ES-I3 (cell line): ENCODE results near the gene MID1IP1.

Source experiments
- H3K36me3 ChIP-seq: 2 replicates; pipeline ENCODE4 v1.6.1; 2013; ENCODE audit warnings: mild to moderate bottlenecking, low read length, control low read depth, moderate library complexity; ENCODE audit not compliant: insufficient read depth
- H3K4me1 ChIP-seq: 2 replicates; pipeline ENCODE4 v1.6.1; 2013; ENCODE audit warnings: mild to moderate bottlenecking, control low read depth, low read length; ENCODE audit not compliant: insufficient read depth
- H3K9ac ChIP-seq: 2 replicates; pipeline ENCODE4 v1.6.1; 2013; ENCODE audit warnings: low read depth, mild to moderate bottlenecking, low read length, moderate library complexity
- H3K9me3 ChIP-seq: 2 replicates; pipeline ENCODE4 v1.6.1; 2013; ENCODE audit warnings: mild to moderate bottlenecking, low read length, moderate library complexity; ENCODE audit not compliant: control insufficient read depth, insufficient read depth

Gene MID1IP1, protein sequence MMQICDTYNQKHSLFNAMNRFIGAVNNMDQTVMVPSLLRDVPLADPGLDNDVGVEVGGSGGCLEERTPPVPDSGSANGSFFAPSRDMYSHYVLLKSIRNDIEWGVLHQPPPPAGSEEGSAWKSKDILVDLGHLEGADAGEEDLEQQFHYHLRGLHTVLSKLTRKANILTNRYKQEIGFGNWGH

DNA sequence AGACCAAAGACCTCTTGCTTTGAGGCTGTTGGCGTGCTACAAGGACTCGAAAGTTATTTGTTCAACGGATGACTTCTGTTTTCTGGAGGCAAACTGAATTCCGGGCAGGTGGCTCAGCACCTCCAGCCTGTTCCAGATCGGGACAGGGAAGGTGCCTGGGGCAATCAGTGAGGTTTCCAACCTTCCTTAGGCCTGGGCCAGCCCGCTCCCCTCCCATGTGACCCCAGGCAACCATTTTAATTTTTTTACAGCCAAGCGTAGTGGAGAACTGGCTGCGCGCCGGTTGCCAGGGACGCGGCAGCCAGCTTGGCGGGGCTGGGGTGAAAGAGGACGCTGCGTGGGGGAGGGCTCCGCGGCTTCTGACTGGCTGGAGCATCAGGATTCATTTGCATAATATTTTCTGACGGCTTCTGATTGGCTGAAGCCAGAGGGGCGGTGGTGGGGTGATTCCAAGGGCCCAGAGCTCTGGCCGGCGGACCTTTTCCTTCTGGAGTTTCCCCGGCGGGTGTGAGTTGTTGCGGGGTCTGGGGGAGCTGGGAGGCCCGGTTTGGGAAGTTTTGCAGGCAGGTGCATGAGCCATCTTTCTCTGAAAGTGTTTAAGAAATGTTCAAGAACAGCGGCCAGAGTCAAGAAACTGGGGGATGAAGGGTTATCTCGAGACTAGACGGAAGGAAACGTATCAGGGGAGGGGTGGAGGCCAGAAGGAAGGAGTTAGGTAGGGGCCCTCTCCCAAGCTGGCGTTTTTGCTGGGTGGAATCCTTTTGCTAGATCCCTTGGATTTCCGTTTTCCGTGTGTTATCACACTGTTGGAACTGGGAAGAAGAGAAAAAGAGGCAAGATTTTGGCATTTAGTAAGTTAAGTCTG, at the start of gene MID1IP1:
Gene MID1IP1 (plus strand): TSS at position 479 of the 865 bp plus-strand sequence. CDS start 3,488 bp downstream, outside the sequence.
- Histone ChIP-seq H3K4me1 (no peaks in the 10 kb centered on the region; the same call in 1 of the 2 replicates), H3K36me3 (peaks cover 4% of the 10 kb centered on the region; the same call in 1 of the 2 replicates), H3K9ac (peak within 1 kb of the TSS; percentile 90), H3K9me3 (no peaks in the 10 kb centered on the region)

DNA sequence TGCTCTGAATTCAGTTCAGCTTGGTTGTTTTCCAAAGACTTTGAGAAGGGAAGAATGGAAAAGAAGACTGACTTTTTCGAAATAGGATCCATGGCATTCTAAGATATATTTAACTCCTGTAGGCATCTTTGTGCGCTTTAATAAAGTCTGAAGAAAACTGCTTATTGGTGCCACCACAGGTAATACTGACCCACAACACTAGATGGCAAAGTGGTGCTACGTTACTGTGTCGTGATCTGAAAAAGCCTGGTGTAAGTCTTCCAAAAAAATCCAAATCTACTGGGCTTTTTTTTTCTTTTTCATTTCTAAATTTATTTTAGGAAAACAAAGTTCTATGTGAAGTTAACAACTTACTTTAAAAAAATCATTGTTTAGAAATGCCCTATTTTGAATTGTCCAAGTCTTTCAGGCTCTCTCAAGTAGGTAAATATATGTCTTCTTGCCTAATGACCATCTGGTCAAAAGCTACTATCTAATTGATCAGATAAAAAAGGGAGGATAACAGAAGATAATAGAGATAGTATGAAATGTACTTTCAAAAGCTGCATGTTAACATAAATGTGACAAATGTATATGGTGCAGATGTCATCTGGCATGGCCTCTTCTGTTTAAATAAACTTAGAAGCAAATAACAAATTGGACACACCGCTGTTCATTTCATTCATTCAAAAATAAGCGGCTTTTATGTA, 47.0 kb upstream of the MID1IP1 start:
- Histone ChIP-seq H3K4me1 (peaks cover 19% of the 10 kb centered on the region; the same call in 1 of the 2 replicates), H3K9me3 (no peaks in the 10 kb centered on the region)

DNA sequence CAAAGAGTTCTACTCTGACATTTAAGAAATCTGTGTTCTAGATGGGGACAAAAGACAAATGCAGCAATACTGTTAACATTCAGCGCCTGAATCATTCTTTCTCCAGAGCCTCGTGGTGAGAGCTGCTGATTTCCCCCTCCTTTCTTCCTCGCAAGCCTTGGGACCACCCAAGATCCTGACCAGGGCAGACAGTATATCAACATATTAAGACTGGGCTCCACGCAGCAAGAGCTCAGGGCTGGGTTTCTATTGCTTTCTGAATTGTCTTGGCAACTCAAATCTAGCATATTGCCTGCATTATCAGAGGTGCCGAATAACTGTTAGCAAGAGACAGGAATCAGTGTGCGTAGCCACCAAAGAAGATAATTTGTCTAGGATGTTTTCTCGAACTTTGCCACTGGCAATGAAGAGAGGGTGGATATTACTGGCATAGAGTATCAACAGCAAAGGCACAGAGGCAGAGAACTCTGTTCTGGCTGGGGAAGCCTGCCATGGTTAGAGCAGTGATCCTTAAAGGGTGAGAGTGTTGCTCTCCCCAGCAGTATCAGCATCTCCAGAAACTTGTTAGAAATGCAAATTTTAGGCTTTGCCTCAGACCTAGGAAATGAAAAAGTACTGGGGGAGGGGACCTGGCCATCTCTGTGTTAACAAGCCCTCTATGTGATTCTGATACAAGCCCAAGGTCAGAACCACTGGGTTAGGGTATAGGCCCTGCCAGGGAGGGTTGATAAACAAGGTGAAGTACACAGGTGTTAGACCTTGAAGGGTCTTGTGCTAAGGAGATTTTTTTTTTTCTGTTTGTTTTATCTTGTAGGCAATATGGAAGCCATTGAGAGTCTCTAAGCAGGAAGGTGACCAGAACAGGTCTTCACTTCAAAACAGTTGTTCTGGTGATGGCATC, 46.2 kb upstream of the MID1IP1 start:
- Histone ChIP-seq H3K9me3 (no peaks in the 10 kb centered on the region), H3K36me3 (no peaks in the 10 kb centered on the region), H3K9ac (no peak overlapping the region), H3K4me1 (peaks cover 19% of the 10 kb centered on the region; the same call in 1 of the 2 replicates)

More for the DNA sequence above, 47.0 kb upstream of the MID1IP1 start:
- no peak overlapping the region for H3K9ac ChIP-seq
- no peaks in the 10 kb centered on the region for H3K36me3 ChIP-seq

DNA sequence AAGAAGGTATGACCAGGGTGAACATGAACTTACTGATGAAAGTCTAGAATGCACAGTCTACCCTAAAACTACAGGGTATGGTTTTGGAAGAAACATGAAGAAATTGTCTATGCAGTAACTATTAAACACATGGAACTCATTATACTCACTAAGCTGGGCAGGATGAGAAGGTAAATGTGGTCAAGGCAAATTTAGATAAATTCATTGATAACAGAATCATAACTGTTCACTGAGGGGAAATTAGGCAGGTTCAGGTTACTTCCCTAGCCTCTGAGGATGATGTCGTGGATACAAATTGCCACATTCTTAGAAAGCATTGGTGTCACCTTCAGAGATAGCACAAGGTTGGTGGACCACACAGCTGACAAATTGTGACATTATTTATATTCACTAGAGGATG, 40.4 kb upstream of the MID1IP1 start:
- Histone ChIP-seq H3K9me3 (no peaks in the 10 kb centered on the region), H3K4me1 (peaks cover 3% of the 10 kb centered on the region; the same call in 1 of the 2 replicates), H3K9ac (no peak overlapping the region), H3K36me3 (no peaks in the 10 kb centered on the region)

DNA sequence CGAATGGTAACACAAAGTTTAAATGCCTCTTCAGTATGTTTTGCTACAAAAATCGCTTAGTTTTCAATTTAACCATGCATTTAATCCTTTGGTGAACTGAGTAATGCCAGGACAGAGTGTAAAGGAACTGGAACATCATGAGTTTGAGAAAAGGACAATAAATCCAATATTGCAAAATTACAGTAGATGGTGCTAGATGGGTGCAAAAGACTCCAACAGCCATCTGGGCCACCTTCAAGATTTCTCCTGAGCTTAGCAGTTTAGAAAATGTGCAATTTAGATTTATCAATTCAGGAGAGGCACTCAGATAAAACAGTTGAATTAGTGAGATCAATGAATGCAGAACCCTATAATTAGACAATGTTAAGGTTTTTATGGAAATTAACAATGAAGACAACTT, 33.2 kb upstream of the MID1IP1 start:
- Histone ChIP-seq H3K9me3 (no peaks in the 10 kb centered on the region; the same call in 1 of the 2 replicates), H3K9ac (no peak overlapping the region), H3K36me3 (no peaks in the 10 kb centered on the region), H3K4me1 (no peaks in the 10 kb centered on the region)

DNA sequence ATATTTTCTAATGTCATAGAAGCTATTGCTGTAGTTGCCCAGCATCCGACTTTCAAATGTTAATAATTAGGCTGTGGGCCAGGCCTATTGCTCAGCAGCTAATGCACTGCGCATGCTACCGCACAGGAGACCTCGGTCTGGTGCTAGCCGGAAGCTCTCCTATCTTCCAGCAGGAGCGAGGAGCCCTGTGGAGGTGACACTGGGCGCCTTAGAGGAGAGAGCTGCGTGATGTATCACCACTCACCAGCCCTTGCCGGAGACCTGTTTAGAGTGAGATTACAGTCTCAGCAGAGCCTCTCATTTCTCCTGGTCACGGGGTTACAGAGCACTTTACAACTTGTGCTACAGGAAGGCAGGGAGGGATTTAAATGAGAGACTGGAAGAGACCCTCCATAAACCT, 31.1 kb upstream of the MID1IP1 start:
- Histone ChIP-seq H3K4me1 (no peaks in the 10 kb centered on the region), H3K36me3 (no peaks in the 10 kb centered on the region), H3K9ac (no peak overlapping the region), H3K9me3 (no peaks in the 10 kb centered on the region; the same call in 1 of the 2 replicates)

DNA sequence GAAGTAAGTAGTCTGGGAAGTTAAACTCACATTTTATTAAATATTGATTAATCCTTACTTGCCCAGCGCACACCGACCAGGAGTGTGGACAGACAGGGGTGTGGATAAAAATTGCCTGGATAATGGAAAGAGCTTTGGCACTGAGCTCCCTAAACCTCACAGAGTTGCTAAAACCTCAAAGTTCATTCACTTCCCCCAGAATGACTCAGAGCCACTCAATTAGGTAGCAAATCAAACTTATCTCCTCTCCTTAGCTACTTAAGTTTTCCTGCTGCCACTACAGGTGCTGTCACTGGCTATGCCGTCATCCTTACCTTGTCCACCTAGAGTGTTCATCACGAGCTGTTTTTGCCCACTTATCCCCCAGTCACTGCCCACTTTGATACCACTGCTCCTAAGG, 27.0 kb upstream of the MID1IP1 start:
- Histone ChIP-seq H3K4me1 (no peaks in the 10 kb centered on the region), H3K9ac (no peak overlapping the region), H3K9me3 (peaks cover 4% of the 10 kb centered on the region; the same call in 1 of the 2 replicates), H3K36me3 (no peaks in the 10 kb centered on the region)

DNA sequence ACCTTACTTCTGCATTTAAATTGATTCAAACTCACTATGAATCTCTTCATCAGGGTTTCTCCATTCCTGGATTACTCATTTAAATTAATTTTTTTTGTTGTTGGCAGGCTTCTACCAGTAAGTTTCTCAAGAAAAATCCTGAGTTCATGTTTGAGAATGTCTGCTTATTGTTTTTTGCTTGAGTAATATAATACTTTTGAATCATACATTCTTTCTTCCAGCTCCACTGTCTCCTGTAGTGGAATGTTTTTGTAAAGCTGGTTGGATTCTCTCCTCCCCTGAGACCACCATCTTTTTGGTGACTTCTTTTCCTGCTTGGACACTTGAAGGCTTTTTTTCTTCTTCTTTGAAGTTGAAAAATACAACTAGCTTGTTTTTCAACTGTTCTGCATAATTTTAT, 4.3 kb upstream of the MID1IP1 start:
- H3K9me3 ChIP-seq = no peaks in the 10 kb centered on the region
- peaks cover 4% of the 10 kb centered on the region; the same call in 1 of the 2 replicates for H3K4me1 ChIP-seq
- H3K9ac ChIP-seq = no peak overlapping the region
- no peaks in the 10 kb centered on the region for H3K36me3 ChIP-seq

DNA sequence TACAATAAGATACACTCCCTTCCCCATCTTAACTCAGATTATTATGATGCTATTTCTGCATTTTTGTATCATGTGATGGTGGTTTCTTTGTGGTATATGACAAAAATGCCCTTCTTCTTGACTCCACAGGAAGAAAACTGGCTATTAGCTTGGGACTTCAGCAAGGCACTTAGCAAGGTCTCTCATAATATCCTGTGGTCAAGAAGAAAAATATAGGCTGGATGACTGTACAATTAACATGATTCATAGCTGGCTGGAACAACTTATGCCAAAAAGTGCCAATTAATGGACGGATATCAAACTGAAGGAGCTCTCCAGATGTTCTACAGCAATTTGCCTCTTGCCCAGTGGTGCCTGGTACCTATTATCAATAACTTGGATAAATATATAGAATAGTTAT, 2.3 kb upstream of the MID1IP1 start:
- no peaks in the 10 kb centered on the region for H3K9me3 ChIP-seq
- no peak overlapping the region for H3K9ac ChIP-seq
- H3K36me3 ChIP-seq = no peaks in the 10 kb centered on the region
- peaks cover 3% of the 10 kb centered on the region for H3K4me1 ChIP-seq

DNA sequence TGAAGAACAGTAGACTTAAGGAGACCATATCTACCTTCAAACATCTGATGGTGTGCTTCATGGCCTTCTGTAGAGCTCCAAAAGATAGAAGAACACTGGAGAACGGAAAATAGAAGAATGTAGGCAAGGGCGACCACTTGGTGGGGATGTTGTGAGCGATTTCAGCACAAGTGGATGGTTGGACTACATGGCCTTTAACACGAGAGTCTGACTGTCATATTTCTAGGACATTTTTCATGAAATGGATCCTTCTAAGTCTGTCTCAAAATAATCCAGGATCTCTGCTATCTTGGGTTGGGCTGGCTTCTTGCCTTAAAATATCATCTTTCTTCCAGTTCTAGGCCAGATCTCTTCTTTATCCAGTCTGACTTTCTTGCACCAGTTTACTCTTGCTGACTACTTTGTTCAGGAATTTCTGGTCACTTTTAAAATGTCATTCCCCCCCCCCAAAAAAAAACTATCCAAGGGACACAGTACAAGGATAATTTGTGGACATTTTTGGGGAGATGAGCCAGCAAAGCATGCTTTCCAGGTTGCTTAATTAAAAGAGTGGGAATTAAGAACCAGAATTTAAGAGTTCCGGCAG, 1.2 kb upstream of the MID1IP1 start:
- H3K4me1 ChIP-seq = no peaks in the 10 kb centered on the region; the same call in 1 of the 2 replicates
- no peak overlapping the region for H3K9ac ChIP-seq
- H3K9me3 ChIP-seq = no peaks in the 10 kb centered on the region

DNA sequence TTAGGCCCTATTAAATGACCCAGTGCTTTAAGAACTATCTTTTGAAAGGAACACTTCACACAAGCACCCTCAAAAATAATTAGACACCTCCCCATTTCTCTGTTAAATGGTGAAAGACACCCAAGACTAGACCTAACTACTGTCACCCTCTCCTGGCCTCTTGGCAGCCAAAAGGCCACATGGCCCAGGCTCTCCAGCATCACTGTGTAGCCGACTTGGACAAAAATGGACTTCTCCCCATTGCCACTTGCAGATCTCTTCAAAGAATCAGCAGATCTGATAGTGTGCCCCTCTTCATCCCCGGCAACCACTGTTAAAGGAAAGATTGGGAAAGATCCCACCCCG, 2.0 kb downstream of the MID1IP1 start:
- peak overlapping the region; percentile 90 for H3K9ac ChIP-seq
- no peaks in the 10 kb centered on the region for H3K9me3 ChIP-seq
- H3K4me1 ChIP-seq = peaks cover 17% of the 10 kb centered on the region
- H3K36me3 ChIP-seq = peaks cover 4% of the 10 kb centered on the region; the same call in 1 of the 2 replicates

More for the DNA sequence above, 1.2 kb upstream of the MID1IP1 start:
- H3K36me3 ChIP-seq = peaks cover 1% of the 10 kb centered on the region; the same call in 1 of the 2 replicates

DNA sequence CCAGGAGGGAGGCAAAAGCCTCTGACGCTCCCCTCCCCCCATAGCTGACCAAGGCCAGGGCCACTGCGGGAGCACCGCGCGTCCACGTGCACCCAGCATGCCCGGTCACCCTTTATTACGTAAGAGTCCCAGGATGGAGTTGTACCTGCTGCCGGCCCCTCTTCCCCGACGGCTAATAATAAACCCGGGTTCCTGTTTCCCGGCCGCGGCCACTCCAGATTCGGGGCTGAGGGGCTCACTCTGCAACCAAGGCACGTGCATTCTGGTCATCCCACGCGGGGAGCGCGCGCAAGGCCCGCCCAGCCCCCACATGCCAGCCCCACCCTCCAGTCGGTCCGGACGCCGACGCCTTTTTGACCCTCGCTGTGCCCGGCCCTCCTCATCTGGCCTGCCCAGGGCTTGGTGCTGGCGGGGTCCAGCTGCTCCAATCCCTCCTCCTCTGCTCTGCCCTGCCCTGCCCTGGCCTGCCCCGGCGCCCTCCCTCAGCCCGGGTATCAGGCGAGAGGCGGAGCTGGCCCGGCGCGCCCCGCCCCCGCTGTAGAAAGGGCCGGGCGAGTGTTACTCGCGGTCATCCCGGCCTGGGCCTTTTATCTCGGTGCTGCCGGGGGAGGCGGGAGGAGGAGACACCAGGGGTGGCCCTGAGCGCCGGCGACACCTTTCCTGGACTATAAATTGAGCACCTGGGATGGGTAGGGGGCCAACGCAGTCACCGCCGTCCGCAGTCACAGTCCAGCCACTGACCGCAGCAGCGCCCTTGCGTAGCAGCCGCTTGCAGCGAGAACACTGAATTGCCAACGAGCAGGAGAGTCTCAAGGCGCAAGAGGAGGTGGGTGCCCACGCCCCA, 2.6 kb downstream of the MID1IP1 start:
- Histone ChIP-seq H3K9me3 (no peaks in the 10 kb centered on the region), H3K4me1 (peaks cover 19% of the 10 kb centered on the region), H3K9ac (peak overlapping the region; percentile 90), H3K36me3 (peaks cover 4% of the 10 kb centered on the region; the same call in 1 of the 2 replicates)

DNA sequence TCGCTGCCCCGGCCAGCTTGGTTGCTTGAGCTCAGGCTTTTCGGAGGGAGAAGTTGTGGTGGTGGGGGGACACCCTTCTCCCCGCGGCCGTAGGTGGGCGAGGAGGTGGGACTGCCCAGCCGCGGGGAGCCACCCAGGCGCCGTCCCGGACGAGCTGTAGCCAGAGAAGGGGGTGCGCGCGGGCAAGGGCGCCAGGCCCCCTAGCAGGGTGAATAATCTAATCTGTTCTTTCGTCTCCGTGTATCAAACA, 3.1 kb downstream of the MID1IP1 start:
- Histone ChIP-seq H3K4me1 (peaks cover 24% of the 10 kb centered on the region), H3K9me3 (no peaks in the 10 kb centered on the region), H3K9ac (peak overlapping the region; percentile 90), H3K36me3 (peaks cover 4% of the 10 kb centered on the region; the same call in 1 of the 2 replicates)
